Epidermal melanocyte (primary cell): ENCODE data around the gene CPNE8.

Experiments
- DNase-seq: peaks from one replicate; pipeline ENCODE4 v3.0.0; 2011; ENCODE audit warnings: low spot score; ENCODE audit not compliant: insufficient read length

CPNE8 gene

DNA sequence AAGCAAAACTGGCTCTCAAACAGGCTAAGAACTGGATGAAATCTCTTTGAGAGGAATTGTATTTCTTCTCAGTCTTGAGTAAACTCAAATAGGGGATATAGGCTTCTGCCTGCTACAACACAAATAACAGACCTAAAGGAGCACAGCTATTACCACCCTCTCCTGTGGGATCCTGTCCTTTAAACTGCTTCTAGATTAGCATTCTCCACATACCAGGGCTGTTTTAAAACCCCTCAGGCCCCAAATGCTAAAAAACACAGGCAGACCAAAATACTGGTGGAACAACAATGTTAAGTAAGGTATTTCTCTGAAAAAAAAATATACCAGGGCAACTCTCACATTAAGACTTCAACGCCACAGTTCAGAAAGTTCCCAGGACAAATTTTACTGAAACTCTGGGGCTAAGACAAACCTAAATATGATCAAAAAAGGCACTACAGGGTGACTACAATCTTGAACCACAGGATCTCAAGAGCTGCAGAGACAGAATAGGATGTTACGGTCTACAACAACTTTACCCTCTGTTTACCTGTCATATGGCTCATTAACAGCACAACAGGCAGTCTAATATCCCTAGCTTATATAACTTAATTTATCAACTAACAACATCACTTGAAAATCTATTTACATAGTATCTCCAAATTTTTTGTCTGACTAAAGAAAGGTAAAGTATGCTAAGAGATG, 7.2 kb downstream of the CPNE8 start:
- DNase-seq, result no peak

DNA sequence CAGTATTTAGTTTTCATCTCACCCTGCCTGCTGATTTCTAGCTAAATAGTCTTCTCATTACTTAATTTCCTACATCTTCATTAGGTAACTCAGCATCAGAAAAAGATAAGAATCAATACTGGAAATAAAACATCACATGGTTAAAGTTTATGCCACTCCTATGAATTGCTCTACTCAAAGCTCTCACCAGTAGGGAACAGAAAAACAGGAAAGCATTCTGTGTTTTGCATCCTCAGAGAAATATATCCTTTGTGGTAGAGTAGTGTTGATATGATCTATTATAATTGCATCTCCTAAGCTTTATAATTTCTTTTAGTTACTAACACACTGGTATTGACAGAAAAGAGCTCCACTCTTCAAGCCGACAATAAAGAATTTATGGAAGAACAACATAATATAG, 9.9 kb downstream of the CPNE8 start:
- no peak for DNase-seq

DNA sequence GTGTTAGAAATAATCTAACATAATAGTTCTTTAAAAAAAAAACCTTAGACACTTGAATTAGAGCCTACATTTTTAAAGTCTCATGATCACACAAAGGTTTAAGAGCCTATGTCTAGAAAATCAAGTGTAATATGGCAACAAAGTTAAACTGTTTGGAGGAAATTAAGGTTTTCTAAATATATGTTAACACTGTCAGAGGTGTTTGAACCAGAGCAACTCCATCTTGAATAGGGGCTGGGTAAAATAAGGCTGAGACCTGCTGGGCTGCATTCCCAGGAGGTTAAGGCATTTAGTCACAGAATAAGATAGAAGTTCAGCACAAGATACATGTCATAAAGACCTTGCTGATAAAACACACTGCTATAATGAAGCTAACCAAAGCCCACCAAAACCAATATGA, 12.4 kb downstream of the CPNE8 start:
- DNase-seq, result no peak

DNA sequence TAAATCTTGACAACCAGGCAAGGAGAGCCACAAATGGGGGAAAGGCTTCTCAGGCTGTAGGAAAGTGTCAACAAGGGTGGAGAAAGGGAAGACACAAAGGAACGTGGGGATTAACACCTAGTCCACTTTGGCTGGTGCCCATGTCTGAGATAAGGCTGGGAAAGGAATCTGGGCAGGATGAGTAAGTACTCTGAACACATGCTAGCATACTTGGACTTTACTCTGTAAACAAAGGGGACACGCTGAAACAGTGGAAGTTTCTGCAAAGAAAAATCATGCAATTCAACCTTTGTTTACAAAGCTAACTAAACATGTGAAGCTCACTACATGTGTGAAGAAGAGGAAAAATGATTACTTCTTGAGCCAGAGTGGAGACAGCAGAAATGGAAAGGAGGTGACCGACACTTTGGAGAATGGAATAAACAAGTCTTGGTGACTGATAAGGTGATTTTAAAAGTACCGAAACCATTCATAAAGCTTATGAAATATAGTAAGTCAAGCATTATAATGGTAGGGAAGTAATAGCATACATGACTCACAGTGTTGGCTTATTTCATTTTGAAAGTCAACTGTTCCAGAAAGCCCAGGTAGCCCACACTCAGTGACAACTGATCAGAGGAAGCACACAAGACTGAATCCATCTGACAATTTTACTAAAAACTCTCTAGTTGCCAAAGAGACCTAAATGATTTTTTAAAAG, 13.2 kb downstream of the CPNE8 start:
- no peak for DNase-seq

DNA sequence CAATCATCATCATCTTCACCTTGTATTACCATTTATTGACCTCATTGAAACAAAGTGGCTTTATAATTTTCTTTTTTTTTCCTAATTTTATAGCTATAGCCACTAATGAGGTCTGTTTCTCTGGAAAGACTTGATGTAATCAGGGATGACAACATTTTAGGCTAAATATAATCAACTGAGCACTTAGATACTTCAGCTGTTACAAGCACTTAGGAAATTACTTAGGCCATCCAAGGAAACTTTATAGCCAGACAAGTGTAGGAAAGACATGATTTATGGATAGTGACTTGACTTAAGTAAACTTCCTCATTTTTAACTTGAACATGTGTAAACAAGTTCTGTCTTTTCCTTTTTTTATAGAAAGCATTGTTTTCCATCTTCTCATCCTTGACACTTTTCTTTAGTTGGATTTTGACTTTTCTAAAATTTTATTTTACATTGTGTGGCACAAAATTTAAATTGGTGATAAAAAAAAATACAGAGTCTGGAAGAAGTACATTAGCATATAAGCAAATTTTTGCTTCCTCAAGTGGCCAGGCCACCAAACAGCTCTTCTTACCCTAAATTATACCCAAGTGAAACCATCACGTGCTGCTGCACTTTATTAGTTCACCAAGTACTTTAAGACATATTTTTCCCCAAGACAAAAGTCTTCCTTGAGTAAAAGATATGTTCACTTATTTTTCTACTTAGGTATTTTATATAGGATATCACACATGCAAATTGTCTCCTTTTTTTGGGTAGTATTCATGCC, 15.1 kb downstream of the CPNE8 start:
- DNase-seq, result no peak

DNA sequence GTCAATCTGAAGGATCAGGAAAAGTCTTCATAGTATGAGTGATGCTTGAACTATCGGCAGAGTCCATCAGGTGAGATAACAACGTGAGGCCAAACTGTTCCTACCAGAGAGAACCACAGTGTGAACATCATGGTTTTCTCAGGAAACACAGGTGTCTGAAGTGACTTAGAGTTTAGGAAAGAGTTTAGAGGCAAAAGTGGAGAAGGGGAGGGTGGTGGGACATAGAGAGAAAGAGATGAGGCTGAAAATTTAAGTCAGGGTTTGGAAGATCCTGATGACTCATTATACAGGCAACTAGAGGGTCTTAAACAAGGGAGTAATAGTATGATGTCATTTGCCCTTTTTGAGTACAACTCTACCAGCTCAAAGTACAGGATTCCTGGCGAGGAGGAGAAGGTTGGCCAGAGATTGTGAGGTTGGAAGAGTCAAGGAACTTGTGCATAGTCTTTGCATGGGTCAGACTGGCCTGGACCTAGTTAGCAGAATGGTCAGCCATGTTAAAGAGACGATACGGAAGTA, 16.0 kb downstream of the CPNE8 start:
- DNase-seq, result no peak

DNA sequence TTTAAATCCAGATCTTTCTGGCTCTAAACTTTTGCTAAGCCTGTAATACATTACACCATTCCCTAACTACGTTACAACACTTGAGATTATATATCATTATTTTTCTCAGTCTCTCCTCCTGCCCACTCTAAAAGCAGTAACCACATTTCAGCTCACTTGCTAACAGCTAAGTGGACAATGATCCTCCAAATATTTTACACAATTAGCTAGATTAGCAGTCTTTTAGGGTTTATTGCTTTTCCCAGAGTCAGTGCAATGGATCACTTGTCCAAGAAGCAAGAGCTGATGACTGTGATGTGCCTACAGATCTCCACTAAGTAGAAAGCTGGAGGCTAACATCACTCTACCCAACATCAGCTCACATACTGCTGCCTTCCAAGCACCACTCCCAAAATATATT, 17.6 kb downstream of the CPNE8 start:
- DNase-seq, result no peak

DNA sequence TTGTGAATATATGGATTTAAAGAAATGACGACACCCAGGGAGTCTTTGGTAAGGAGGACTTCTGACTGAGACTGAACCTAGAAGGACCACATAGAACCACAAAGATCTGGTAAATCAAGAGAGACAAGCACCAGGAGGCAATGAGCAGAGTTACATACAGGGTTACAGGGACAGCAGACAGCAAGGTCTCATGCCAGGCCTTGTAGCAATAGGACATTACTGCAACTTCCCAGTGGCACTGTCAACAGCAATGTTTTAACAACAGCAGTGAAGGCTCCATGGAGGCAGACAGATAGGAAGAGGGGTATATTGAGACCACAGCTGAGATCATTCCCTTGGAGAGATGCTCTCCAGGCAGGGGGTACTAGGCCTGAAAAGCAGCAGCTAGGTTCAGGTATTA, 18.5 kb downstream of the CPNE8 start:
- no peak for DNase-seq

DNA sequence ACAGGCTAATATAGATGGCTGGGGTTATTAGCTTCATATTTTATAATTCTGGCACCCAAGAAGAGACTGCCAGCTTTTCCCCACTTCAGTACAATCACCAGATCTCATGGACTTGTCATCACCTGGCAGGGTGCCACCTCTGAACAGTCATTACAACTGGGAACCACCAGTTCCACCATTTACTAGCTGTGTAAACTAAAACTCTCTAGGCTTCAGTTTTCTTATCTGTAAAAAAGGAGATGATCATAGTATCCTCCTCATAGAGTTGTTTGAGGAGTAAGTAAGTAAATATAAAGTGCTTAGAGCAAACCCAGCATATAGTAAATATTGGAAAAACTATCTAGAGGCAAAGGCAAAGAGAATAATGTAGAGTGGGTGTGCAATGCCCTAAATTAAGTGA, 19.3 kb downstream of the CPNE8 start:
- DNase-seq, result no peak

DNA sequence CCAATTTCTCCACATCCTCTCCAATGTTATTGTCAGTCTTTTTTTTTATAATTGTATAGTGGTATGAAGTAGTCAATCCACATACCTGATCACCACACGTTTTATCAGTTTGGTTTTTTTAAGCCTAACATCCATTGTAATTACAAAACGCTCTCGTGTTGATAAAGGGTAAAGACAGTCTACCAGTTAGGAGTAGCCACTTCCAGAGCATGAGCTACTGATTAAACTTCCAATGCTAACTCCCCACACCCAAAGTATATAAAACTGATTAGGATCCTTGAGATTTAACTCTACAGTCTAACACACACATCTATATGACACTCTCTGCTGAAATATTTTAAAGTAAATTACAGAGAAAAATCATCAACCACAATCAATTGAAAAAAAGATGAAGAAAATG, 20.7 kb downstream of the CPNE8 start:
- no peak for DNase-seq

DNA sequence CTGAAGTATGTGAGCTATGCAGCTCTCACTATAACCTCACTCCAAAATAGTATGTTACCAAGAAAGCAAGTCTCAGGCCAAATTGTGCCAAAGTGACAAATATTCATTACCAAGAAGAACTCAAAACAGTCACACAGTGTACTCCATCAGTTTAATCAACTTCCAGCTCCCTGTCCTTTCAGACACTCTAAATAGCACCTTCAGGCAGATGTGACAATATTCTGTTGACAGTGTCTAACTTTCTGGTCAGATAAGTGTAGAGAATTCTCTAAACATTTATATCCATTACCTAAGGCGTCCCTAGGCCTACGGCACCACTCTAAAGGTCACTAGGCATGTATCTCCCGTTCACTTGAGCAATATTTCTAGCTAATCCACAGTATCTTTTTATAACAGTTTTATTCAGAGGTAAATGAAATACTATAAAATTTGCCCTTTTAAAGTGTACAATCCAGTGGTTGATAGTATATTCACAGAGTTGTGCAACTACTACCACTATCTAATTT, 21.7 kb downstream of the CPNE8 start:
- DNase-seq, result no peak

DNA sequence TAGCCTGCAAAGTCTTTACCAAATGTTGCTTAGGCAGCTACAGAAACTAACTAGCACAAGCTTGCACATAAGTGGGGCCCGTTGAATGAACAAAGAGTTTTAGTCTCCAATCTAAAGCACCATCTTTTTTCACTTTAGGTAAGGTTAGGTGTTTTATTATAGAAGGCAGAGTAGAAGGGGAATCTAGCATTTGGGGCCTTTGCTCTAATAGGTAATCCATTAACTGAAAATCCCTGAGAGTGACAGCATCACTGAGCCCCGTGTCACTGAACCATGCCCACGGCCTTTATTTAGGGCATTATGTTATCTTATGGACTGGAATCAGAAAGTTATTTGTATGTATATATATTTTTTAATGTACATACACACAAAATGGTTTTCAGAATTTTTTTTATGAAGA, 25.1 kb downstream of the CPNE8 start:
- no peak for DNase-seq

DNA sequence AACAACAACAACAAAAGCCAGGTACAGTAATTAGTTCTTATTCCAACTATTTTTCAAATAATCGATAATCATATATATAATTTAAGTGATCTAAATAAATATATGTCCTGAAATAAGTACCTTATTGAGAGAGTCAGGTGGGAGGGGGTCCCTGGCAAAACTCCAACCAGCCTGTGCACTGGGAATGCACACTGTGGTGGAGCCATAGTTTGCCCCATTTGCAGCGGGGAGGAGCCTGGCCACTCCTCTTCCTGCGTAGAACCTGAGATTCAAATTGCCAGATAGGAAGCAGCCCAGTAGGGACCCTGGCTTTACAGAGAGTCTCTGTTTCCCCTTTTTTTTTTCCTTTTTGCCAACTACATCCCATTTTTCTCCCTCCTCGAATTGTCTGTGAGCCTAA, 26.4 kb downstream of the CPNE8 start:
- DNase-seq, result no peak

DNA sequence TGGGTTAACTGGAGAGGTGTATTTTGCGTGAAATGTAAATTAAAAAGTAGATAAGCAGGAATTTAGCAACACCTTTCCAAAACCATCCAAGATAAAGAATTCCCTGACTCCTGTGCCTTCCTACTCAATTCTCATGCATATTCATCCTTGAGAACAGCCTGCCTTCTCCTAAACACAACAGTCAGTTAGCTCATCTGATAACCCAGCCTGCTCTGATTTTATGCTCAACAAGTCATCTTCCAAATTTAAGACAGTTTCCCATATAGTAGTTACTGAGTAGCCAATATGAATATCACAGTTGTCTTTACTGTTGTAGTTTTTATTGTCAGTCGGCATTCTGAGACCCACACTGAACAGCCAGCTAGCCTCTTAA, 27.1 kb downstream of the CPNE8 start:
- no peak for DNase-seq

DNA sequence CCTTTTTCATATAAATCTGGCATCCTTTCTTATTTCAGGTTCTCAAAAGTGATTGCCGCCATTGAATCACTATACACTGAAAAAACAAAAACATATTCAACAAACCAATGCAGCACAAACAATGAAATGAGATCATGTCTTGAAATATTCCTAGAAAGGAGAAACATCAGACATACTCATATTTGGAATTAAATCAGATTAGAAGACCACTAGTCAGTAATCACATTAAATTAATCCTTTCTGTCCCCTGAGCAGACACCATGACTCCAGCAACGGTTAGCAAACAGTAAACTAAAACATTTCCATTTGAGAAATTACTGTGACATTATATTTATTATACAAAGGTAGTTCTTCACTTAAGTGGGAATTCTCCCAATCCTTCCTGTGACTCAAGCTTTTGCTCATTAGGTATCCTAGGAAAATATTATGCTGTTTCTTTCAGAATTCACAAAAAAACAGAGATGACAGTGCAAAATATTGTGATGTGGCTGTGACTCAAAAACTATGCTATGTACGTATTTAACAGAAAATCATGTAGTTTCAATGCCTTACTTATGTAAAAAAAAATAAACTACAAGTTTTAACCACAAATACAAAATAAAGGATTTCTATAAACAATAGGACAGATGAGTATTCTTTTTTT, 29.7 kb downstream of the CPNE8 start:
- no peak for DNase-seq

DNA sequence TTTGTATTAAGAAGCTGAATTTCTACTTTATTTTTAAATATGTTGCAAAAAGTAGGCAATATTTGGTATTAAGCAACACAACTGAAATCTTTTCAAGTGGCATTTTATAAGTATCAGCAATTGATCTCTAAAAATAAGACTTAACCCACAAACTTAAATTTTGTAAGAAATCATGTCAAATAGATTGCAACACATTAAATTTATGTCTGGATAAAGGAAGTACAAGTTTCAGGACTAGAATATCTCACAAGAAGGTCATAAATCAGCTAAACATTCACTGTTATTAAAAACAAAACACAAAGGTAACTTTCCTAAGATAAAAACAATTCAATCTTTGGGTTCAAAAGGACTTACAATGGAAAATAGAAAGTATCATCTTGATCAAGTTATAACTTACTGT, 32.8 kb downstream of the CPNE8 start:
- no peak for DNase-seq

DNA sequence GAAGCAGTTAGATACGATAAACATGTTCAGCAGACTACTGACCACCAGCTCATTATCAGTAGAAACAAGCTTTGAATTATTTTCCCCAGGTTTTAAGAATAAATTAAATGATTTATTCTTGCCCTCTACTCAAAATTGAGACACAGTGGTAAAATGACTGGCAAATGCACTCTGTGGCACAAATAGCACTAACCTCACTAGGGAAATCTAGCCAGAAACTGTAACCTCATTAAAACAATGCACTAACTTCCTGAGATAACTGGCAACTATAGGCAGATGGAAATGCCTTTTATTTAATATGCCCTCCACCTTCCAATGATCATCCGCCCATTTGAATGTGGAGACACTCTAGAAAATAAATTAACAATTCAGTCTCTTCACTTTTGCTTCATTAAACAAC, 33.2 kb downstream of the CPNE8 start:
- DNase-seq, result no peak

DNA sequence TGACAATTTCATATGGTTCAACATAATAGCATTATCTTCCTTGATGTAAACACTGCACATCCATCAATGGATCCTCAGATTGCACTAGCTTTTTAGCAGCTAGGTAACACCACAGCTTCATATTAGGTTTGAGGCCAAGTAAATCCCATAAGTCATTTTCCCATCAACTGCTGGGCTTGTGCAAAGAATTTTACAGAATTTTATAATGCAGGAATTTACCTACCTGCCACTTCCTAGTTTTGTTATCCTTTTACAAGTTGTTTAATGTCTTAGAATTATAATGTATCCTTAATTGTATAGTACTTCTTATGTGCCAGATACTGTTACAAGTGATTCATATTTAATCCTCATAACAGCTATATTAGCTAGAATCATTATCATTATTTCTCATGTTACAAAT, 36.4 kb downstream of the CPNE8 start:
- DNase-seq, result no peak

DNA sequence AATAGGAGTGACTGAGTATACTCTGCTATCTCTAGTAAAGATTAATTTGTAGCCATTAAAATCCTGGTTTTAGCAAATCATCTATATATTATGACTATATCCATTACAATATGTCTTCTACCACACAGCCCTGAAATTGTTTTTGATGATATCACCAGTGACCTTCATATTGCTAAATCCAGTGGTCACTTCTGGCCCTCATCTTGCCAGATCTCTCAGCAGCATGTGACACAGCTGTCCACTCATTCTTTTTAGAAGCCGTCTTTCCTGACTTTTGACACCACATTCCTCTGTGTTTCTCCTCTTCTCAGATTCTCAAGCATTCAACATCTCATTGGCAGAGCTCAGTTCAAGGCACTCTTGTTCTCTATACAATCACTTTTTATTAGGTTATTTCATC, 54.9 kb downstream of the CPNE8 start:
- no peak for DNase-seq

DNA sequence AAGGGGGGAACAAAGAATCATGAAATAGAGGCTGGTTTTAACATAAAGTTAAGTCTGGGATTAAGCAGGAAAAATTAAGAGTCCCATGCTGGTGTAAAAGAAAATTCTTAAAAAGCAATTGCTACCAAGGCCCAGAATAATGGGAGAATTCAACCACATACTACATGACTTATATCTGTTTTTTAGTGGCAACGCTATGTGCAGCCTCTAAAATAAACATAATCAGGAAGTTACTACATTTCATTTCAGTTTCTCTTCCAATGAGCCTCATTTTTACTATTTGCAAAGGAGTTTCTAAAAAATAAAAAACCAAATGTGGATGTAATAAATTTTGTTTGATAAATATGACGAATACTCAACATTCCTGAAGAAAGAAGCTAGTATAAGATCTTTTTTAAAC, 58.1 kb downstream of the CPNE8 start:
- DNase-seq, result no peak

DNA sequence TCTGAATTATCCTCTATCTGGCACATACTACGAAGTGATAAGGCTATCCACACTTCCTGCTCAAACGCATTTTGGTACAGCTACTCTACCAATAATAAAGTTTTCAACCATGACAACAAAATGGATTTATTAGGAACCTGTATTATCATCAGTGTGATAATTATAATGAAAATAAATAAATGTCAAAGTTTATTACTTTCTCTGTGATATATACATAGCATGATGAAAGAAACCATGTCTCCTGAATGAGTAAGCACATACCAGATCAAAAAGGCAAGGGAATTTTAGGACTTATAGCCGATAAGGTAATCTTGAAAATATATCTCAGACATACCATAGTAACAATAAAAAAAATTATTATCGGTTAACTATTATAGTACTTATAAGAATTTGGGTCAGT, 61.1 kb downstream of the CPNE8 start:
- DNase-seq, result no peak
